NCI-H128 (cell line): ENCODE results near the gene DIS3L2.

ENCODE experiments used
- DNase-seq: peaks from one replicate; lab custom pipeline; 2025; ENCODE audit not compliant: unreplicated experiment; lab: John Stamatoyannopoulos, UW

DIS3L2 gene

GRCh38 chr2:232049350-232049749 lies 87.8 kb downstream of the DIS3L2 start:
- no peak for DNase-seq

- no peak for DNase-seq
Measured at GRCh38 chr2:232052591-232052990, 91.1 kb downstream of the DIS3L2 start.

- no peak for DNase-seq
Measured at GRCh38 chr2:232053777-232054176, 92.3 kb downstream of the DIS3L2 start.

- DNase-seq: no peak
Measured at GRCh38 chr2:232058063-232058877, 96.8 kb downstream of the DIS3L2 start.

GRCh38 chr2:232058931-232059330 lies 97.4 kb downstream of the DIS3L2 start:
- no peak for DNase-seq

- DNase-seq: no peak
Measured at GRCh38 chr2:232061265-232061664, 99.8 kb downstream of the DIS3L2 start.

GRCh38 chr2:232073026-232073425 lies 111.5 kb downstream of the DIS3L2 start:
- DNase-seq: no peak

- no peak for DNase-seq
Measured at GRCh38 chr2:232073699-232074098, 112.2 kb downstream of the DIS3L2 start.

- DNase-seq: no peak
Measured at GRCh38 chr2:232075080-232075479, 113.6 kb downstream of the DIS3L2 start.

GRCh38 chr2:232075859-232076258 lies 114.3 kb downstream of the DIS3L2 start:
- DNase-seq: no peak

GRCh38 chr2:232076272-232076671 lies 114.8 kb downstream of the DIS3L2 start:
- no peak for DNase-seq

- no peak for DNase-seq
Measured at GRCh38 chr2:232076736-232077135, 115.2 kb downstream of the DIS3L2 start.

- DNase-seq: no peak
Measured at GRCh38 chr2:232085164-232085563, 123.7 kb downstream of the DIS3L2 start.

- DNase-seq: no peak
Measured at GRCh38 chr2:232085826-232086425, 124.4 kb downstream of the DIS3L2 start.

- DNase-seq: no peak
Measured at GRCh38 chr2:232088771-232089170, 127.3 kb downstream of the DIS3L2 start.

GRCh38 chr2:232094201-232094600 lies 132.7 kb downstream of the DIS3L2 start:
- DNase-seq: no peak

GRCh38 chr2:232094883-232095282 lies 133.4 kb downstream of the DIS3L2 start:
- no peak for DNase-seq

- no peak for DNase-seq
Measured at GRCh38 chr2:232097260-232097659, 135.7 kb downstream of the DIS3L2 start.

GRCh38 chr2:232097758-232098157 lies 136.2 kb downstream of the DIS3L2 start:
- no peak for DNase-seq

- no peak for DNase-seq
Measured at GRCh38 chr2:232102380-232102779, 140.9 kb downstream of the DIS3L2 start.

GRCh38 chr2:232103140-232103737 lies 141.7 kb downstream of the DIS3L2 start:
- DNase-seq: no peak

GRCh38 chr2:232104076-232104646 lies 142.6 kb downstream of the DIS3L2 start:
- no peak for DNase-seq
